Choroid plexus epithelial cell (primary cell): Measurements from ENCODE around the gene PKP2.

Source experiments
- DNase-seq: peaks from one replicate; pipeline ENCODE4 v3.0.0-alpha.2; 2010; ENCODE audit warnings: low read depth
- H3K4me3 ChIP-seq: 2 replicates; pipeline ENCODE4 v1.5.1; 2011; ENCODE audit warnings: low read depth, mild to moderate bottlenecking, control low read depth, low read length, moderate library complexity
- CTCF ChIP-seq: conservative IDR thresholded peaks from 2 replicates; pipeline ENCODE4 v1.5.1; 2011; ENCODE audit warnings: low read depth, mild to moderate bottlenecking, control low read depth, inconsistent platforms, low read length, moderate library complexity

PKP2 gene

GRCh38 chr12:32820376-32820931 is 76.1 kb downstream of the PKP2 start:
- DNase-seq: no peak
- no peak overlapping the region for H3K4me3 ChIP-seq
- TF ChIP-seq CTCF: no peak

- H3K4me3 ChIP-seq: no peak overlapping the region
- TF ChIP-seq CTCF: no peak
- DNase-seq: peak; percentile 33
Measured at GRCh38 chr12:32819424-32819823, 77.2 kb downstream of the PKP2 start.

- no peak overlapping the region for H3K4me3 ChIP-seq
- TF ChIP-seq CTCF: no peak
- DNase-seq: no peak
Measured at GRCh38 chr12:32811686-32812392, 84.7 kb downstream of the PKP2 start.

- TF ChIP-seq CTCF: no peak
- no peak for DNase-seq
Measured at GRCh38 chr12:32809846-32810245, 86.7 kb downstream of the PKP2 start.

GRCh38 chr12:32809196-32809595 is 87.4 kb downstream of the PKP2 start:
- no peak for TF ChIP-seq CTCF
- DNase-seq: no peak
- H3K4me3 ChIP-seq: no peak overlapping the region

More at GRCh38 chr12:32809846-32810245, 86.7 kb downstream of the PKP2 start:
- no peak overlapping the region for H3K4me3 ChIP-seq

GRCh38 chr12:32804301-32804700 is 92.3 kb downstream of the PKP2 start:
- H3K4me3 ChIP-seq: no peak overlapping the region
- no peak for TF ChIP-seq CTCF
- DNase-seq: no peak
